GM13976 (cell line): ENCODE results near the gene KLF15.

Experiments
- DNase-seq: peaks from one replicate; pipeline ENCODE4 v3.0.0; 2012; ENCODE audit warnings: low spot score
- CTCF ChIP-seq: IDR thresholded peaks from 2 replicates; pipeline ENCODE4 v1.5.1; 2012; ENCODE audit warnings: borderline replicate concordance, mild to moderate bottlenecking; ENCODE audit not compliant: insufficient read depth; ENCODE audit errors: extremely low read depth, missing control alignments, control extremely low read depth
- in situ Hi-C: fragments of 300-500 bp; cut with MboI; formaldehyde crosslinking; loops from one replicate; pipeline ENCODE4 v1.12.0; 2022; ENCODE audit warnings: low sequenced_read_pairs, mixed read lengths, inconsistent platforms; ENCODE audit not compliant: unreplicated experiment

The KLF15 gene

DNA sequence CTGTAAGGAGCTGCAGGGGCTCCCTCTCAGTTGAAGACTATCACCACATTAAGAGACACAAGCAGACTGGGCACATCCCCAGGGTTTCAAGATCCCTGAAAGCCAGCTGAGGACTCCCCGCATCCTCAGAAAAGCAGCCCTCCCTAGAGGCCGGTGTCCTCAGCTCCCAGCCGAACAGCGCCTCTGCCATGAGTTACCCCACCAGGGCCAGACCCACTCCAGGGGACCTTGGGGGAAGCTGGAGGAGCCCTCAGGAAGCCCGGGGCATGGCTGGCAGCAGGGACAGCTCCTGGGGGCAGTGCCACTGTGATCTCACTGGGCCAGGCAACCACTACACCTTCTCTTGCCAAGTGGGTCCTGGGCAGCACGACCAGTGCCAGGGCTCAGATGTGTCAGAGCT is 8.1 kb downstream of the KLF15 start:
- in situ Hi-C loops, result no loop called here
- DNase-seq, result no peak
- TF ChIP-seq CTCF, result no peak

DNA sequence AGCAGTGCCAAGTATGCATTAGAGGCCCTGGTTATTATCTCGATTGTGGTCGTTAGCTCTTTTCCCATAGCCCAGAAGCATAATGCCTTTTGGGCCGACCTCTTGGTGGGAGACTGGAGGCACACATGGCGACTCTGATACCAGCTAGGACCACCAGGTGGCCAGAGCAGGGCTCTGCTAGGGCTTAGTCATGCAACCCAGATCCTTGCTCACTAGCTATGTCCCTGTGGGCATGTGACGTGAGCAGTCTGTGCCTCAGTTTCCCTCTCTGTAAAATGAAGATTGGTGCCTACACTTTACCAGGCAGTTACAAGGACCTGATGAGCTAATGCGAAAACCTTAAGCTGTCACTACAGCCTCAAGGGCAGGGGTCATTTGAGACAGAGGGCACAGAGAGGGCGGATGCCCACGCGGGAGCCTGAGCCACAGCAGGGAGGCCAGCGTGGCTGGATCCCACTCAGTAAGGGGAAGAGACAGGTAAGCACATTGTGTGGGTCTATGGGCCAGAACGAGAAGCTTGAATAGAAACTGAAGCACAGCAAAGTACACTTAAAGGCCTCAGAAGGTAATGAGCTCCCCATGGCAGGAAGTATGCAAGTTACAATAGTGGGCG is 8.8 kb downstream of the KLF15 start:
- in situ Hi-C loops, result no loop called here
- TF ChIP-seq CTCF, result no peak
- no peak for DNase-seq

DNA sequence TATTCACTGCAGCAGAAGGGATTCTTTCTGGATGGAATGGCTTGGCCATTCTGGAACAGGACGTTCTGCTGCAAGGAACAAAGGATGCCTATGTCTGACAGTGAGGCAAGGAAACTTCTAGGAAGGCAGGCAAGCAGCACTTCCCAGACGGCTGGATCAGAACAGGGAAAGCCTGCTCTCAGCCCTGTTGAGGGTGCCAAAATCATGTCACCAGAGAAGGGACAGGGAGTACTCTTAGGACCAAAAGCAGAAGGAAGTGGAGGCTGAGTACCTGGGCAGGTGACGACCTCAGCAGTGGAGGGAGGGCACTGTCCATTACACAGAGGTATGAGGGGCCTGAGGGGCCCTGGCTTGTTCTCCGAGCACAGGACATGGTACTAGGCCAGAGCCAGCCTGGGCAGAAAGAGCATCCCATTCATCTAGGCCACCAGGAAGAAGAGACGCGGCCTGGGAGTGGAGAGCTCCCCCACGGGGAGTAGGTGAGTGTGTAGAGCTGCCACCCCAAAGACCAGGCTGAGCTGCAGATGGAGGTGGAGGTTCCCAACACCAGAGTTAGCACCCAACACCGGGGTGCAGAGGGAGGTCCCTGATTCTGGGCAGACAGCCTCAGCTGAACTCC is 9.6 kb downstream of the KLF15 start:
- in situ Hi-C loops, result no loop called here
- DNase-seq, result no peak
- TF ChIP-seq CTCF, result no peak

GRCh38 chr3:126346466-126346865 is 10.7 kb downstream of the KLF15 start:
- no peak for TF ChIP-seq CTCF
- DNase-seq, result no peak
- in situ Hi-C loops, result no loop called here

DNA sequence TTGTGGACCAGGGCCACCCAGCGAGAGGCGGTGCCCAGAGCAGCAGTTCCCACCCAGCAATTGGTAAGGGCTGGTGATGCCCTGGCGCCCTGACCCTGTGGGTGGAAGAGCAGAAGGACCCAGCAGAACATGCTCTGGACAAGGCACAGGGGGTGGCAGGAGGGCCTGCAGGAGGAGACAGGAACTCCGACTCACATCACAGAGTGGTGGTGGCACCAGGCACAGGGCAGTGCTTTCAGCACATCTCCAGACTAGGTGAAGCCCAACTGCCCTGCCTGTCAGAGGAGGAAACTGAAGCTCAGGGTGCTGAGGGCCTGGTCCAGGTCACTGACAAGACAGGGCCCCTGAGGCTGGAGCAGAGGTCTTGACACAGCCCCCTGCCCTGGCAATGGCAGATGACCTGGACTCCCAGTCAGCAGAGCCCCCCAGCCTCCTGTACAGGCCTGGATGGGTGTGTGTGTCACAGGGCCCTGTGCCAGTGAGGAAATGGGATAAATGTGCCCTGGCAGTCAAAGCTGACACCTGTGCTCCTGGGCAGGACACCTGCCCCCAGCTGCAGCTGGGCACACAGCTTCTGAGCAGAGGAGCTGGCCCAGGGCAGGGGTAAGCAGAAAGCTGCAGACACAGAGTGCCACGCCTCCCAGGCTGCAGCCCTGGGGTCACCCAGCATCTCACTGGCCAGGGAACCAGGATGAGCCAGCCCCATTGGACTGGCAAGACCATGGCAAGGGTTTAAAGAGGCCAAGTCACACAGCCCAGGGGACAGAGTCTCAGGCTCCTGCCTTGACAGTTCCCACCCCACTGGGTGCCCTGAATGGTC is 11.4 kb downstream of the KLF15 start:
- TF ChIP-seq CTCF, result no peak
- DNase-seq, result no peak
- in situ Hi-C loops, result no loop called here

- no peak for DNase-seq
- in situ Hi-C loops, result no loop called here
- TF ChIP-seq CTCF, result no peak
These were observed 12.0 kb downstream of the KLF15 start for GRCh38 chr3:126345231-126345630.
